GM23338 (cell line): ENCODE measurements around the gene AMPD3. TPM values are rescaled to one million over a fixed set of nuclear protein-coding genes. Genes with fewer than 3 reads are reported as not detected.

ENCODE experiments used
- ATAC-seq: fragments of 200-7000 bp; cut with Tn5 transposase; 3 replicates; pipeline ENCODE4 v1.9.1; 2020
- DNase-seq: peaks from one replicate; pipeline ENCODE4 v3.0.0-alpha.2; 2015; ENCODE audit warnings: low spot score
- H2AFZ ChIP-seq: fragments of 200-600 bp; sonication (generic); 2 replicates; pipeline ENCODE4 v1.8.0; 2016; ENCODE audit warnings: antibody characterized with exemption, mild to moderate bottlenecking, moderate library complexity
- H3F3A ChIP-seq: fragments of 200-600 bp; sonication (generic); replicated peaks from 2 replicates; pipeline ENCODE4 v1.8.0; 2017; ENCODE audit warnings: antibody characterized with exemption, mixed run types, low read depth
- H3K27ac ChIP-seq: fragments of 200-600 bp; sonication (generic); 2 replicates; pipeline ENCODE4 v1.6.1; 2016; ENCODE audit warnings: low read depth
- H3K27me3 ChIP-seq: fragments of 200-600 bp; sonication (generic); 2 replicates; pipeline ENCODE4 v1.8.0; 2016; ENCODE audit warnings: mild to moderate bottlenecking, mixed run types, moderate library complexity; ENCODE audit not compliant: insufficient read depth
- H3K36me3 ChIP-seq: fragments of 200-600 bp; sonication (generic); 2 replicates; pipeline ENCODE4 v1.8.0; 2016; ENCODE audit warnings: mild to moderate bottlenecking; ENCODE audit not compliant: insufficient read depth
- H3K4me1 ChIP-seq: fragments of 200-600 bp; sonication (generic); 2 replicates; pipeline ENCODE4 v1.8.0; 2016; ENCODE audit warnings: mild to moderate bottlenecking, moderate library complexity; ENCODE audit not compliant: insufficient read depth
- H3K4me2 ChIP-seq: fragments of 200-600 bp; sonication (generic); 2 replicates; pipeline ENCODE4 v1.7.1; 2017; ENCODE audit warnings: mixed run types
- H3K4me3 ChIP-seq: fragments of 200-600 bp; sonication (generic); 2 replicates; pipeline ENCODE4 v1.6.1; 2016; ENCODE audit warnings: mixed run types
- H3K79me2 ChIP-seq: fragments of 200-600 bp; sonication (generic); replicated peaks from 2 replicates; pipeline ENCODE4 v1.8.0; 2017; ENCODE audit warnings: mild to moderate bottlenecking; ENCODE audit not compliant: insufficient read depth
- H3K9me2 ChIP-seq: fragments of 200-600 bp; sonication (generic); 2 replicates; pipeline ENCODE4 v1.8.0; 2017; ENCODE audit not compliant: insufficient read depth
- H4K20me1 ChIP-seq: fragments of 200-600 bp; sonication (generic); replicated peaks from 2 replicates; pipeline ENCODE4 v1.8.0; 2017; ENCODE audit warnings: mild to moderate bottlenecking; ENCODE audit not compliant: insufficient read depth
- H3K27ac Mint-ChIP-seq: 2 replicates; pipeline ENCODE4 v1.8.0; 2020; ENCODE audit warnings: inconsistent platforms, mild to moderate bottlenecking, moderate library complexity, mixed read lengths
- H3K27me3 Mint-ChIP-seq: 3 replicates; pipeline ENCODE4 v1.8.0; 2022; ENCODE audit warnings: low read depth, mild to moderate bottlenecking, moderate library complexity, mixed read lengths, inconsistent platforms; ENCODE audit not compliant: insufficient read depth, poor library complexity
- H3K36me3 Mint-ChIP-seq: 3 replicates; pipeline ENCODE4 v1.8.0; 2021; ENCODE audit warnings: low read depth, mild to moderate bottlenecking, inconsistent platforms, moderate library complexity, mixed read lengths
- H3K4me1 Mint-ChIP-seq: 3 replicates; pipeline ENCODE4 v1.8.0; 2020; ENCODE audit warnings: mild to moderate bottlenecking, inconsistent platforms, mixed read lengths
- H3K4me3 Mint-ChIP-seq: 3 replicates; pipeline ENCODE4 v1.8.0; 2021; ENCODE audit warnings: moderate library complexity, mild to moderate bottlenecking, inconsistent platforms, mixed read lengths
- H3K9me3 Mint-ChIP-seq: 3 replicates; pipeline ENCODE4 v1.8.0; 2020; ENCODE audit warnings: moderate library complexity, mild to moderate bottlenecking, inconsistent platforms, mixed read lengths
- CREB1 ChIP-seq: fragments of 250-450 bp; sonication (Bioruptor Pico); IDR thresholded peaks from 2 replicates; pipeline ENCODE4 v1.5.0; 2020; ENCODE audit warnings: low read depth, mild to moderate bottlenecking, moderate library complexity
- EZH2 ChIP-seq: fragments of 200-600 bp; sonication (generic); IDR thresholded peaks from one replicate; pipeline ENCODE4 v1.8.0; 2017; ENCODE audit warnings: antibody characterized with exemption, mild to moderate bottlenecking, low read depth; ENCODE audit not compliant: unreplicated experiment
- JUNB ChIP-seq: IDR thresholded peaks from one replicate; pipeline ENCODE4 v1.6.1; 2016; ENCODE audit warnings: antibody characterized with exemption; ENCODE audit not compliant: unreplicated experiment
- NANOG ChIP-seq: IDR thresholded peaks from 2 replicates; pipeline ENCODE4 v1.6.1; 2016; ENCODE audit warnings: antibody characterized with exemption, borderline replicate concordance
- ZNF114 ChIP-seq: fragments of 250-450 bp; sonication (Bioruptor Pico); IDR thresholded peaks from 2 replicates; pipeline ENCODE4 v1.5.0; 2020; ENCODE audit warnings: mild to moderate bottlenecking, moderate library complexity
- ZNF331 ChIP-seq: fragments of 250-450 bp; sonication (Bioruptor Pico); IDR thresholded peaks from 2 replicates; pipeline ENCODE4 v1.5.0; 2020; ENCODE audit warnings: low read depth, mild to moderate bottlenecking, moderate library complexity
- polyA plus RNA-seq: library from polyadenylated mRNA; unstranded; fragments of >200 nt; fragmentation: Nextera tagmentation; extraction: Ambion mirVana; gene quantifications from 2 replicates; pipeline ENCODE4 v1.2.1, GENCODE V29; 2016
- total RNA-seq: library from RNA; depleted of rRNA; stranded (reverse); fragments of >200 nt; shearing (Covaris generic); gene quantifications from 2 replicates; pipeline ENCODE4 v1.2.3, GENCODE V29; 2014
- TF ChIP-seq, protein P1 (sequence below): IDR thresholded peaks from 2 replicates; pipeline ENCODE4 v1.6.1; 2016; ENCODE audit warnings: antibody characterized with exemption
- TF ChIP-seq, protein P2 (sequence below), 2 experiments: fragments of 200-600 bp in 1 of 2; sonication (generic) in 1 of 2; conservative IDR thresholded peaks; 2 replicates each; pipeline versions ENCODE4 v1.5.1 to v1.6.1; 2016 to 2017; ENCODE audit warnings: antibody characterized with exemption in 2 of 2, low read depth in 2 of 2, mild to moderate bottlenecking in 2 of 2, moderate library complexity in 1 of 2

Gene AMPD3
- total and polyA plus RNA-seq, 2 experiments from 2014 or later, result 1.6 to 2.1 TPM

DNA sequence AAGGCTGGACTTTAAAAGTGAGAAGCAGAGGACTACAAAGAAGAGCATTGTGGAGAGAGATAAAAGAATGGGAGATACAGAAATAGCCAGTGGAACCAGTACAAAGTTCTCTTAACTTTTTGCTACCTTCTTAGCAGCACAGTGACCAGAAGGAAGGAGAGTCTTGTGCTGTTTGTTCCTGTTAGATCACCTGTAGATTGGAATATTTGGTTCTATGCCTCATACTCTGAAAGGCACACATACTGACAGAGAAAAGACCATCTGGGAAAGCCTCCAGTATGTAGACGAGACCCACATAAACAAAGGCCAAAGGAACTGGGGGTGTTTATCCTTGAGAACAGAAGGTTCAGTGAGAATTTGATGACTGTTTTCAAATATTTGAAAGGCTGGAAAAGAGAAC lies 67.2 kb downstream of the AMPD3 start:
- Histone ChIP-seq H3K79me2 (no peaks in the 10 kb centered on the region), H3K27ac (no peak overlapping the region)
- TF ChIP-seq, protein P1, sequence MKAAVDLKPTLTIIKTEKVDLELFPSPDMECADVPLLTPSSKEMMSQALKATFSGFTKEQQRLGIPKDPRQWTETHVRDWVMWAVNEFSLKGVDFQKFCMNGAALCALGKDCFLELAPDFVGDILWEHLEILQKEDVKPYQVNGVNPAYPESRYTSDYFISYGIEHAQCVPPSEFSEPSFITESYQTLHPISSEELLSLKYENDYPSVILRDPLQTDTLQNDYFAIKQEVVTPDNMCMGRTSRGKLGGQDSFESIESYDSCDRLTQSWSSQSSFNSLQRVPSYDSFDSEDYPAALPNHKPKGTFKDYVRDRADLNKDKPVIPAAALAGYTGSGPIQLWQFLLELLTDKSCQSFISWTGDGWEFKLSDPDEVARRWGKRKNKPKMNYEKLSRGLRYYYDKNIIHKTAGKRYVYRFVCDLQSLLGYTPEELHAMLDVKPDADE, result no peak
- no peak for TF ChIP-seq CREB1 (CRISPR knock-in tag)
- TF ChIP-seq JUNB, result no peak
- TF ChIP-seq, protein P2, sequence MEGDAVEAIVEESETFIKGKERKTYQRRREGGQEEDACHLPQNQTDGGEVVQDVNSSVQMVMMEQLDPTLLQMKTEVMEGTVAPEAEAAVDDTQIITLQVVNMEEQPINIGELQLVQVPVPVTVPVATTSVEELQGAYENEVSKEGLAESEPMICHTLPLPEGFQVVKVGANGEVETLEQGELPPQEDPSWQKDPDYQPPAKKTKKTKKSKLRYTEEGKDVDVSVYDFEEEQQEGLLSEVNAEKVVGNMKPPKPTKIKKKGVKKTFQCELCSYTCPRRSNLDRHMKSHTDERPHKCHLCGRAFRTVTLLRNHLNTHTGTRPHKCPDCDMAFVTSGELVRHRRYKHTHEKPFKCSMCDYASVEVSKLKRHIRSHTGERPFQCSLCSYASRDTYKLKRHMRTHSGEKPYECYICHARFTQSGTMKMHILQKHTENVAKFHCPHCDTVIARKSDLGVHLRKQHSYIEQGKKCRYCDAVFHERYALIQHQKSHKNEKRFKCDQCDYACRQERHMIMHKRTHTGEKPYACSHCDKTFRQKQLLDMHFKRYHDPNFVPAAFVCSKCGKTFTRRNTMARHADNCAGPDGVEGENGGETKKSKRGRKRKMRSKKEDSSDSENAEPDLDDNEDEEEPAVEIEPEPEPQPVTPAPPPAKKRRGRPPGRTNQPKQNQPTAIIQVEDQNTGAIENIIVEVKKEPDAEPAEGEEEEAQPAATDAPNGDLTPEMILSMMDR (conservative IDR thresholded peaks at IDR 0.05; ENCODE audit: low read depth in 2 of 2), result no peak
- no peak for TF ChIP-seq ZNF331 (CRISPR knock-in tag)
- TF ChIP-seq EZH2, result no peak
- no peak for TF ChIP-seq ZNF114

DNA sequence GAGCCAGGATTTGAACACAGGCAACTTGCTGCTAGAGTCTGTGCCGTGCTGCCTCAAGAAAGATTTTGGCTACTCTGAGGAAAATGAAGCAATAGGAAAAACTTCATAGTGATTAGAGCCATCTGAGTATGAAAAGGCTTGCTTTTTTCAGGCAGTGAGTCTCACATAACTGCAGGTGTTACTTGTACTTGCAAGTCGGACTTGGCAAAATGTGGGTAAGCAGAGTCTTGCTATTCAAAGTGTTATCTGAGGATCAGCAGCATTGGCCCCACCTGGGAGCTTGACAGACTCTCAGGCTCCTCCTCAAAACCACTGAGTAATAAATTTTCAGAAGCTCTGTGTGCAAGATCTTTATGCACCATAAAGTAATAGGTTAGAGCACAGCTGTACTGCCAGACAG lies 67.9 kb downstream of the AMPD3 start:
- H3K27me3 ChIP-seq, result no peaks in the 10 kb centered on the region
- no peak overlapping the region for H3K27ac ChIP-seq
- no peaks in the 10 kb centered on the region for H3K4me1 ChIP-seq
- Mint-ChIP-seq H3K27ac (no peak overlapping the region), H3K27me3 (no peaks in the 10 kb centered on the region), H3K9me3 (no peaks in the 10 kb centered on the region), H3K36me3 (peaks cover 2% of the 10 kb centered on the region; the same call in 1 of the 3 replicates), H3K4me3 (no peak overlapping the region), H3K4me1 (no peaks in the 10 kb centered on the region)
- DNase-seq (no peak), ATAC-seq (no peak)
- H3K4me3 ChIP-seq, result no peak overlapping the region
- H3K36me3 ChIP-seq, result no peaks in the 10 kb centered on the region
- no peak overlapping the region for H3K4me2 ChIP-seq
- no peaks in the 10 kb centered on the region for H3K9me2 ChIP-seq
- no peak overlapping the region for H2AFZ ChIP-seq
- H4K20me1 ChIP-seq, result no peaks in the 10 kb centered on the region
- TF ChIP-seq ZNF114 (no peak), ZNF331 (CRISPR knock-in tag) (no peak), EZH2 (no peak)
- H3F3A ChIP-seq, result no peaks in the 10 kb centered on the region
- H3K79me2 ChIP-seq, result no peaks in the 10 kb centered on the region

More for the DNA sequence above, 67.2 kb downstream of the AMPD3 start:
- Histone ChIP-seq H3K27me3 (no peaks in the 10 kb centered on the region), H3K9me2 (no peaks in the 10 kb centered on the region), H3K4me1 (no peaks in the 10 kb centered on the region), H2AFZ (no peak overlapping the region), H3K4me2 (no peak overlapping the region), H3K4me3 (no peak overlapping the region), H4K20me1 (no peaks in the 10 kb centered on the region), H3K36me3 (no peaks in the 10 kb centered on the region), H3F3A (no peaks in the 10 kb centered on the region)
- DNase-seq, result no peak
- Mint-ChIP-seq H3K9me3 (no peaks in the 10 kb centered on the region), H3K4me1 (no peaks in the 10 kb centered on the region), H3K27ac (no peak overlapping the region), H3K36me3 (peaks cover 2% of the 10 kb centered on the region; the same call in 1 of the 3 replicates), H3K4me3 (no peak overlapping the region), H3K27me3 (no peaks in the 10 kb centered on the region)
- no peak for ATAC-seq

DNA sequence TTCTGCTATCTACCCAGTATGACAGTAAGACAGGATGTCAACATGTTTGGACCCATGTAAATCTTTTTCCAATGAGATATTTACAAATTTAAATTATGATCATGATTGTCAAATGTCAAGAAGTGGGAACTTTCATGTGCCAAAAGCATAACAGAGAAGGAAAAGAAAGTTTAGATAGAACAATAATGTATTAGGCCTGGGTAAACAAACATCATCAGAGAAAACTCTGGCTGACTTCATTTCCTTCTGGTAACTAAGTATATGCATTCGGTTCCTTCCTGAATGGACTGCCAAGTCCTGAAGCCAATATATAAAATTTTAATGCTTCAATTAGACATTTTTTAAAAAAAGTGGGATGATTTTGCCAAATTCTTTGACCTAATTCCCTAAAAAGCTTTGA lies 69.4 kb downstream of the AMPD3 start:
- Histone ChIP-seq H3K4me1 (no peaks in the 10 kb centered on the region), H3K36me3 (no peaks in the 10 kb centered on the region), H3K9me2 (no peaks in the 10 kb centered on the region), H3K4me3 (no peak overlapping the region), H3F3A (no peaks in the 10 kb centered on the region), H3K79me2 (no peaks in the 10 kb centered on the region), H4K20me1 (no peaks in the 10 kb centered on the region), H3K27me3 (no peaks in the 10 kb centered on the region), H2AFZ (no peak overlapping the region), H3K4me2 (no peak overlapping the region), H3K27ac (no peak overlapping the region)
- ATAC-seq (no peak), DNase-seq (no peak)
- Mint-ChIP-seq H3K36me3 (peaks cover 2% of the 10 kb centered on the region; the same call in 1 of the 3 replicates), H3K4me1 (no peaks in the 10 kb centered on the region), H3K4me3 (no peak overlapping the region), H3K9me3 (no peaks in the 10 kb centered on the region), H3K27me3 (no peaks in the 10 kb centered on the region), H3K27ac (no peak overlapping the region)
- no peak for TF ChIP-seq NANOG
- TF ChIP-seq, protein P2 (conservative IDR thresholded peaks at IDR 0.05; ENCODE audit: low read depth in 2 of 2), result no peak
